ENCODE measurements around the gene ZNF343.
"Not testable (repeated sequence)": the region's sequence is repeated elsewhere in the genome, so short reads cannot be mapped to it uniquely, and the experiment has no call there.

DNA sequence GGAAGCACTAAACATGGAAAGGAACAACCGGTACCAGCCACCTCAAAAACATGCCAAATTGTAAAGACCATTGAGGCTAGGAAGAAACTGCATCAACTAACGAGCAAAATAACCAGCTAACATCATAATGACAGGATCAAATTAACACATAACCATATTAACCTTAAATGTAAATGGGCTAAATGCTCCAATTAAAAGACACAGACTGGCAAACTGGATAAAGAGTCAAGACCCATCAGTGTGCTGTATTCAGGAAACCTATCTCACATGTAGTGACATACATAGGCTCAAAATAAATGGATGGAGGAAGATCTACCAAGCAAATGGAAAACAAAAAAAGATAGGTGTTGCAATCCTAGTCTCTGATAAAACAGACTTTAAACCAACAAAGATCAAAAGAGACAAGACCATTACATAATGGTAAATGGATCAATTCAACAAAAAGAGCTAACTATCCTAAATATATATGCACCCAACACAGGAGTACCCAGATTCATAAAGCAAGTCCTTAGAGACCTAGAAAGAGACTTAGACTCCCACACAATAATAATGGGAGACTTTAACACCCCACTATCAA, 5.8 kb downstream of the ZNF343 start:
- TF ChIP-seq, protein P1, sequence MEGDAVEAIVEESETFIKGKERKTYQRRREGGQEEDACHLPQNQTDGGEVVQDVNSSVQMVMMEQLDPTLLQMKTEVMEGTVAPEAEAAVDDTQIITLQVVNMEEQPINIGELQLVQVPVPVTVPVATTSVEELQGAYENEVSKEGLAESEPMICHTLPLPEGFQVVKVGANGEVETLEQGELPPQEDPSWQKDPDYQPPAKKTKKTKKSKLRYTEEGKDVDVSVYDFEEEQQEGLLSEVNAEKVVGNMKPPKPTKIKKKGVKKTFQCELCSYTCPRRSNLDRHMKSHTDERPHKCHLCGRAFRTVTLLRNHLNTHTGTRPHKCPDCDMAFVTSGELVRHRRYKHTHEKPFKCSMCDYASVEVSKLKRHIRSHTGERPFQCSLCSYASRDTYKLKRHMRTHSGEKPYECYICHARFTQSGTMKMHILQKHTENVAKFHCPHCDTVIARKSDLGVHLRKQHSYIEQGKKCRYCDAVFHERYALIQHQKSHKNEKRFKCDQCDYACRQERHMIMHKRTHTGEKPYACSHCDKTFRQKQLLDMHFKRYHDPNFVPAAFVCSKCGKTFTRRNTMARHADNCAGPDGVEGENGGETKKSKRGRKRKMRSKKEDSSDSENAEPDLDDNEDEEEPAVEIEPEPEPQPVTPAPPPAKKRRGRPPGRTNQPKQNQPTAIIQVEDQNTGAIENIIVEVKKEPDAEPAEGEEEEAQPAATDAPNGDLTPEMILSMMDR (IDR thresholded peaks at IDR 0.05): not testable (repeated sequence)
- TF ChIP-seq POLR2A (IDR thresholded peaks at IDR 0.05): not testable (repeated sequence)
